Measurements from ENCODE around the gene HES5. TPM values are rescaled to one million over a fixed set of nuclear protein-coding genes. Genes with fewer than 3 reads are reported as not detected.
A peak's percentile ranks its signal among the peaks of the same experiment; 100 is the strongest.

HES5 gene
- total and polyA plus RNA-seq, 2 of the 4 experiments (the other 2 are of a cell fraction) = not detected

- ChIA-PET CTCF (no interaction called here), POLR2A (ENCODE audit: unreplicated experiment) (no interaction called here)
- no peak overlapping the region for H3K27ac ChIP-seq (ENCODE audit: insufficient read depth, low read length)
- H3K4ac ChIP-seq (ENCODE audit: low read depth, low read length) = no peak overlapping the region
- peak; percentile 5; the same call in 1 of the 2 replicates for ATAC-seq (ENCODE audit: low read depth)
- no peak overlapping the region for H4K5ac ChIP-seq (ENCODE audit: low read depth, low read length)
- H3K9ac ChIP-seq (ENCODE audit: low read depth, low read length) = no peak overlapping the region
- no peaks in the 10 kb centered on the region for H3K9me1 ChIP-seq (ENCODE audit: insufficient read depth, low read length)
- no peak overlapping the region for H3K4me3 ChIP-seq (ENCODE audit: insufficient read depth, low read depth, low read length)
- no peak overlapping the region for H4K91ac ChIP-seq (ENCODE audit: insufficient read depth, low read depth, low read length)
- H2AK9ac ChIP-seq (replicated peaks; ENCODE audit: low read depth, low read length, poor library complexity) = peak overlapping the region; percentile 55
- no peak overlapping the region for H3K18ac ChIP-seq (ENCODE audit: low read depth, low read length)
- 67% methylated on average over 15 of the region's 30 CpGs; no CpG with 5 or more reads in 1 of the 2 experiments for WGBS, 2 experiments (ENCODE audit: extremely low coverage in 2 of 2, insufficient read length in 1 of 2)
- no peaks in the 10 kb centered on the region for H3K79me1 ChIP-seq (ENCODE audit: low read depth in 1 of 2, low read length in 2 of 2)
- H3K4me1 ChIP-seq (ENCODE audit: control insufficient read depth, insufficient read depth, low read length) = peaks cover 2% of the 10 kb centered on the region; the same call in 1 of the 2 replicates
- intact Hi-C loops (cut with micrococcal nuclease) (no loop called here), in situ Hi-C loops (cut with MboI; ENCODE audit: low sequenced_read_pairs) (no loop called here), dilution Hi-C loops (cut with HindIII; ENCODE audit: low sequenced_read_pairs, unreplicated experiment) (no loop called here)
- no peak for DNase-seq
- H4K8ac ChIP-seq (ENCODE audit: low read depth in 2 of 2, low read length in 2 of 2) = no peak overlapping the region
- H2BK20ac ChIP-seq (ENCODE audit: low read depth, low read length) = no peak overlapping the region
- H2BK5ac ChIP-seq (ENCODE audit: low read depth, low read length, poor library complexity, severe bottlenecking) = no peak overlapping the region
- H3K4me2 ChIP-seq (ENCODE audit: low read depth, low read length) = no peak overlapping the region
- H4K20me1 ChIP-seq (ENCODE audit: insufficient read depth, low read length) = peaks cover 3% of the 10 kb centered on the region; the same call in 1 of the 2 replicates
- no peak overlapping the region for H2BK120ac ChIP-seq (ENCODE audit: low read depth, low read length)
- no peak overlapping the region for H2BK15ac ChIP-seq (ENCODE audit: low read depth, low read length)
- no TSS peak for BruUV-seq (replicated peaks)
- no peaks in the 10 kb centered on the region for H3K9me3 ChIP-seq (ENCODE audit: control insufficient read depth, insufficient read depth, low read length)
- peaks cover 25% of the 10 kb centered on the region for H3K36me3 ChIP-seq (ENCODE audit: control insufficient read depth, insufficient read depth, low read length)
- H3K23ac ChIP-seq (ENCODE audit: low read depth, low read length) = no peak overlapping the region
- no peak overlapping the region for H3K56ac ChIP-seq (ENCODE audit: extremely low read depth, insufficient read depth, low read length)
- H3K27me3 ChIP-seq (ENCODE audit: control insufficient read depth, insufficient read depth, low read length) = peaks cover 12% of the 10 kb centered on the region; the same call in 1 of the 2 replicates
- H3K14ac ChIP-seq (replicated peaks; ENCODE audit: low read depth, low read length) = no peak overlapping the region
- TF ChIP-seq BHLHE40 (IDR thresholded peaks at IDR 0.05; ENCODE audit: low read depth, low read length) (no peak), POLR2A (IDR thresholded peaks at IDR 0.05; ENCODE audit: low read depth, low read length) (no peak), SMC3 (IDR thresholded peaks at IDR 0.05; ENCODE audit: low read depth, low read length) (no peak), NFE2L2 (IDR thresholded peaks at IDR 0.05; ENCODE audit: low read depth, low read length) (no peak), USF2 (IDR thresholded peaks at IDR 0.05; ENCODE audit: low read depth, low read length) (no peak), RFX5 (IDR thresholded peaks at IDR 0.05; ENCODE audit: low read depth, low read length) (no peak), MAZ (IDR thresholded peaks at IDR 0.05; ENCODE audit: borderline replicate concordance, low read depth, low read length) (no peak), RCOR1 (IDR thresholded peaks at IDR 0.05; ENCODE audit: insufficient replicate concordance, low read length) (no peak), MXI1 (IDR thresholded peaks at IDR 0.05; ENCODE audit: borderline replicate concordance, low read depth, low read length) (no peak), ELK1 (IDR thresholded peaks at IDR 0.05; ENCODE audit: borderline replicate concordance, low read depth, low read length) (no peak)
- no peak overlapping the region for H2AFZ ChIP-seq (replicated peaks; ENCODE audit: low read length, poor library complexity)
- H2AK5ac ChIP-seq (ENCODE audit: low read depth, low read length) = no peak overlapping the region
Measured at GRCh38 chr1:2506007-2506860, 23.8 kb downstream of the HES5 start.
